Body of pancreas (tissue), 4 donors: ENCODE results near the gene ARHGAP22. TPM values are rescaled to one million over a fixed set of nuclear protein-coding genes. Genes with fewer than 3 reads are reported as not detected.
A peak's percentile ranks its signal among the peaks of the same experiment; 100 is the strongest.

ENCODE experiments used
- ATAC-seq: fragments of 150-250 bp; one replicate; pipeline ENCODE4 v1.9.1; 2016
- DNase-seq, 4 donors: peaks; one replicate each; pipeline ENCODE4 v3.0.0-alpha.2; 2019
- H3K27ac ChIP-seq, 4 donors: fragments of 200-600 bp; sonication (generic); 1 replicate in 3 of 4; 2 replicates in 1 of 4; pipeline versions ENCODE4 v1.5.1 to v1.6.1; 2016 to 2019; ENCODE audit warnings: mild to moderate bottlenecking in 1 of 4, mixed read lengths in 1 of 4, moderate library complexity in 1 of 4
- H3K27me3 ChIP-seq, 2 donors: fragments of 200-600 bp; sonication (generic); one replicate each; pipeline ENCODE4 v1.6.0; 2016; ENCODE audit warnings: mild to moderate bottlenecking in 1 of 2
- H3K36me3 ChIP-seq, 2 donors: fragments of 200-600 bp; sonication (generic); replicated peaks in 1 of 2; 2 replicates each; pipeline ENCODE4 v1.5.1; 2016; ENCODE audit warnings: low read depth in 2 of 2; ENCODE audit not compliant: insufficient read depth in 1 of 2
- H3K4me1 ChIP-seq: fragments of 200-600 bp; sonication (generic); one replicate; pipeline ENCODE4 v1.6.0; 2016
- H3K4me3 ChIP-seq, 2 donors: fragments of 200-600 bp; sonication (generic); 1 replicate in 1 of 2; 2 replicates in 1 of 2; pipeline ENCODE4 v1.5.1; 2016 to 2019
- H3K9me3 ChIP-seq, 3 donors: fragments of 200-600 bp; sonication (generic); 1 replicate in 2 of 3; 2 replicates in 1 of 3; pipeline ENCODE4 v1.5.1; 2016
- POLR2A ChIP-seq, 3 donors: fragments of 450-650 bp; IDR thresholded peaks; one replicate each; pipeline ENCODE4 v1.6.1; 2016; ENCODE audit warnings: antibody characterized with exemption in 3 of 3, mild to moderate bottlenecking in 2 of 3
- WGBS, 2 donors: methylation state at CpG; one replicate each; pipeline ENCODE4 v1.1.5; 2017; 5-methylcytosine and 5-hydroxymethylcytosine counted together
- intact Hi-C: fragments of 100-400 bp; cut with DNase I; formaldehyde crosslinking; loops from one replicate; pipeline ENCODE4 v1.15.1; 2023
- total RNA-seq, 2 donors: library from RNA; depleted of rRNA; stranded (reverse); fragments of >200 nt; gene quantifications; one replicate each; pipeline ENCODE4 v1.1.0, GENCODE V29; 2016
- TF ChIP-seq, protein P1 (sequence below), 7 experiments: fragments of 450-650 bp in 4 of 7; fragments of 200-600 bp in 3 of 7; sonication (generic) in 3 of 7; IDR thresholded peaks; one replicate each; pipeline ENCODE4 v1.5.1; 2016 to 2019; ENCODE audit warnings: antibody characterized with exemption in 7 of 7

The ARHGAP22 gene
- total RNA-seq, 2 donors from 2014 or later = 1.6 to 4.6 TPM

DNA sequence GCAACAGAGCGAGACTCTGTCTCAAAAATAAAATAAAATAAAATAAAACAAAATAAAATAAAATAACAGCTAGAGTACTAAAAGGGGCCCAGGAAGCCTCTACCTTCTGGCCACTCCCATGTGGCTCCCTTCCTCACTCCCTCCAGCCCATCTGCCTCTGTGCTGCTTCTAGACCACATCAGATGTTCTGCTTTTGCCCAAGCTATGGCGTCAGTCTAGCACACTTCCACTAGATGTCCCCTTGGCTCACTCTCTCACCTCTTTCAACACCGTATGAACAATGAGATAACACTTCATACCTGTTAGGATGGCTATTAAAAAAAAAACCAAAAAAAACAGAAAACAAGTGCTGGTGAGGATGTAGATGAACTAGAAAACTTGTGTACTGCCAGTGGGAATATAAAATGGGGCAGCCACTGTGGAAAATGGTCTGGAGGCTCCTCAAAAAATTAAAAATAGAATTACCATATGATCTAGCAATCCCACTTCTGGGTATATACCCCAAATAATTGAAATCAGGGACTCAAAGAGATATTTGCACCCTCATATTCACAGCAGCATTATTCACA lies 132.3 kb downstream of the ARHGAP22 start:
- Histone ChIP-seq H3K4me1 (no peaks in the 10 kb centered on the region), H3K9me3 (no peaks in the 10 kb centered on the region), H3K27ac (no peak overlapping the region), H3K4me3 (no peak overlapping the region), H3K36me3 (no peaks in the 10 kb centered on the region), H3K27me3 (no peaks in the 10 kb centered on the region)
- ATAC-seq = no peak
- DNase-seq = no peak
- 61 to 64% methylated on average over 3 of the region's 3 CpGs for WGBS, 2 donors
- intact Hi-C loops = no loop called here
- TF ChIP-seq, protein P1, sequence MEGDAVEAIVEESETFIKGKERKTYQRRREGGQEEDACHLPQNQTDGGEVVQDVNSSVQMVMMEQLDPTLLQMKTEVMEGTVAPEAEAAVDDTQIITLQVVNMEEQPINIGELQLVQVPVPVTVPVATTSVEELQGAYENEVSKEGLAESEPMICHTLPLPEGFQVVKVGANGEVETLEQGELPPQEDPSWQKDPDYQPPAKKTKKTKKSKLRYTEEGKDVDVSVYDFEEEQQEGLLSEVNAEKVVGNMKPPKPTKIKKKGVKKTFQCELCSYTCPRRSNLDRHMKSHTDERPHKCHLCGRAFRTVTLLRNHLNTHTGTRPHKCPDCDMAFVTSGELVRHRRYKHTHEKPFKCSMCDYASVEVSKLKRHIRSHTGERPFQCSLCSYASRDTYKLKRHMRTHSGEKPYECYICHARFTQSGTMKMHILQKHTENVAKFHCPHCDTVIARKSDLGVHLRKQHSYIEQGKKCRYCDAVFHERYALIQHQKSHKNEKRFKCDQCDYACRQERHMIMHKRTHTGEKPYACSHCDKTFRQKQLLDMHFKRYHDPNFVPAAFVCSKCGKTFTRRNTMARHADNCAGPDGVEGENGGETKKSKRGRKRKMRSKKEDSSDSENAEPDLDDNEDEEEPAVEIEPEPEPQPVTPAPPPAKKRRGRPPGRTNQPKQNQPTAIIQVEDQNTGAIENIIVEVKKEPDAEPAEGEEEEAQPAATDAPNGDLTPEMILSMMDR (IDR thresholded peaks at IDR 0.05) = no peak
- no peak for TF ChIP-seq POLR2A (IDR thresholded peaks at IDR 0.05)

DNA sequence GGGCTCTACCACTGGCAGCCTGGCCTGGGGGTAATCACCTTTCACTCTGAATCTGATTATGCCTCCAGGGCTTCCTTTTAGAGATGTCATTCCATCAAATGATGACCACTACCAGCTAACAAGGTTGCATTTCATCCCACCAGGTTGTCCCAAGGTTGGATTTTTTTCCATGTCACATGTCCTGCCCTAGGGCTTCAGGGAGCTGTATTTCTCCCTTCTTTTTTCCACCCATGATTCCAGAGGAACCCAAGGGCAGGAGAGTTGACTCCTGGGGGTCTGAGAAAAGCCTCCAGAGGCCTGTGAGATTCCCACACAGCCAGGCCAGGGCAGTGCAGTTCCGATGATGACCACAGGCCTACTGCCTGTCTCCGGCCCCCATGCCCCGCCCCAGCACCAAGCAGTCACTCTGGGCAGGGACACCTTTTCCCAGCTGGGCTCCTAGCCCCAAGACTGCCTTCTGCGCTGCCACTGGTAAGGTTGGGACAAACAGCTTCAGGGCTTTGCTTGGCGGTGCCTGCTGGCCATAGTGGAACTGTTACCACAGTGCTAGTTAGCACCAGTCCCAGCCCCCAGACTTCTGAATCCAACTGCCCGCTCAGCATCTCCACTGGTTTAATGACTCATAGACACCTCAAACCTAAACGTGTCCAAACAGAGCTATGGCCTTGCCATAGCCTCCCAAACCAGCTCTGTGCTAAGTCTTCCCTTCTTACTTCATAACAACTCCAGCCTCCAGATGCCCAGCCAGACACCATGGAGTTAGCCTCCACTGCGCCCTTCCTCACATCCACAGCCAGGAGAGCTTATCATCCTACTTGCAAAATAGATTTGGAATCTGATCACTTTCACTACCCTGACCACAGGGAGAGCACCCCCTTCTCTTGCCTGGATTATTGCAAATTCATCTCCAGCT lies 133.7 kb downstream of the ARHGAP22 start:
- Histone ChIP-seq H3K4me3 (no peak overlapping the region), H3K9me3 (no peaks in the 10 kb centered on the region), H3K4me1 (no peaks in the 10 kb centered on the region), H3K36me3 (no peaks in the 10 kb centered on the region), H3K27me3 (no peaks in the 10 kb centered on the region), H3K27ac (no peak overlapping the region)
- DNase-seq = peak in 1 of 4 donors; percentile 7
- ATAC-seq = no peak
- TF ChIP-seq, protein P1 (IDR thresholded peaks at IDR 0.05) = no peak
- no peak for TF ChIP-seq POLR2A (IDR thresholded peaks at IDR 0.05)
- WGBS, 2 donors = 76 to 78% methylated on average over 8 of the region's 8 CpGs
- intact Hi-C loops = no loop called here

- Histone ChIP-seq H3K4me1 (no peaks in the 10 kb centered on the region), H3K27ac (no peak overlapping the region), H3K4me3 (no peak overlapping the region), H3K36me3 (no peaks in the 10 kb centered on the region), H3K9me3 (no peaks in the 10 kb centered on the region), H3K27me3 (no peaks in the 10 kb centered on the region)
- WGBS, 2 donors = 59 to 69% methylated on average over 5 of the region's 5 CpGs
- TF ChIP-seq, protein P1 (IDR thresholded peaks at IDR 0.05) = no peak
- no peak for TF ChIP-seq POLR2A (IDR thresholded peaks at IDR 0.05)
- peak in 1 of 4 donors; percentile 6 for DNase-seq
- no peak for ATAC-seq
- intact Hi-C loops = no loop called here
Observed at GRCh38 chr10:48470115-48470892, 134.6 kb downstream of the ARHGAP22 start.

DNA sequence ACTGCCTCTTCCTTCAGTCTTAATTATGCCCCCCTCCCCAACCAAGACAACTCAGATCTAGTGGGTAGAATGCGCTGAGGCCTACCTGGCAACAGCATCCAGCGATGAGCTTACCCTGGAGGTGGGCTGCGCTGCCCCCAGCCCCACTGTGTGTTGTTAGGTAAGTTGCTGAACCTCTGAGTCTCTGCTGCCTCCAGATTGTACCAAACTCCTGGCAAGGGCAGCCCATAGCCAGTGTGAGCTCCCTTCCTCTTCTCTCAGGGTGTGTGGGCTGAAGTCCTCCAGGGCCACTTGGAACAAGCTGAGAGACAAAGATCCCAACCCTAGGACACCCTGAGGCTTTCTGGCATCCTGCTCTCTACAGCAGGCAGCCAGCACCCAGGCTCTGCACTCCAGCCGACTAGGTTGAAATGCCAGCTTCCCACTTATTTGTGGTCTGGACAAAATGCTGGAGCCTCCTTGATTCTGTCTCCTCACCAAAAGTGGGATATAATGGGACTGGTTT lies 135.3 kb downstream of the ARHGAP22 start:
- intact Hi-C loops = no loop called here
- Histone ChIP-seq H3K27ac (no peak overlapping the region), H3K9me3 (no peaks in the 10 kb centered on the region), H3K27me3 (no peaks in the 10 kb centered on the region), H3K4me3 (no peak overlapping the region), H3K4me1 (no peaks in the 10 kb centered on the region), H3K36me3 (no peaks in the 10 kb centered on the region)
- WGBS, 2 donors = 86 to 93% methylated on average over 3 to 4 of the region's 4 CpGs
- no peak for TF ChIP-seq POLR2A (IDR thresholded peaks at IDR 0.05)
- TF ChIP-seq, protein P1 (IDR thresholded peaks at IDR 0.05) = no peak
- ATAC-seq (no peak), DNase-seq (peak in 2 of 4 donors; percentile 6)
